ENCODE results near the gene FAF1. TPM values are rescaled to one million over a fixed set of nuclear protein-coding genes. Genes with fewer than 3 reads are reported as not detected.

The FAF1 gene
- total RNA-seq, 2 experiments from 2014 or later = 42.3 to 114 TPM

- Histone ChIP-seq H4K20me1 (ENCODE audit: insufficient read depth, low read length) (no peaks in the 10 kb centered on the region), H3K4me3 (ENCODE audit: low read depth, low read length, poor library complexity, severe bottlenecking) (no peak overlapping the region), H3K27ac (ENCODE audit: low read depth, low read length, poor library complexity, severe bottlenecking) (no peak overlapping the region), H2AFZ (ENCODE audit: low read length) (no peak overlapping the region), H3K4me2 (ENCODE audit: low read length) (no peak overlapping the region), H3K9me2 (ENCODE audit: insufficient read depth, low read length) (no peaks in the 10 kb centered on the region), H3K79me2 (ENCODE audit: insufficient read depth, low read depth, low read length) (no peaks in the 10 kb centered on the region), H3K36me3 (ENCODE audit: insufficient read depth, low read length) (peaks cover 65% of the 10 kb centered on the region), H3K9me3 (ENCODE audit: low read length) (no peaks in the 10 kb centered on the region), H3K4me1 (ENCODE audit: insufficient read depth, low read length, poor library complexity, severe bottlenecking) (no peaks in the 10 kb centered on the region)
- DNase-seq (ENCODE audit: low spot score) = no peak
- TF ChIP-seq CTCF (conservative IDR thresholded peaks at IDR 0.05; ENCODE audit: low read length) = no peak
- TF ChIP-seq EZH2phosphoT487 (IDR thresholded peaks at IDR 0.05; ENCODE audit: borderline replicate concordance, low read depth, low read length) = no peak
- intact Hi-C loops (cut with micrococcal nuclease; ENCODE audit: unreplicated experiment) = no loop called here
- no TSS peak for BruUV-seq (replicated peaks)
- ChIA-PET POLR2A (interaction anchor here (0.5 to 2.5 kb wide), 3 partner anchors 9 to 758 kb away, joined by 3 to 9 read pairs (median 4); no protein-coding TSS in a partner anchor), CTCF (ENCODE audit: unreplicated experiment) (no interaction called here)
Measured at GRCh38 chr1:50490640-50491039, 469.4 kb downstream of the FAF1 start.

- no TSS peak for BruUV-seq (replicated peaks)
- CTCF ChIA-PET (ENCODE audit: unreplicated experiment) = interaction anchor here (0.5 kb wide), 1 partner anchor 1214 kb away, joined by 3 read pairs; no protein-coding TSS in a partner anchor
- Histone ChIP-seq H3K4me2 (ENCODE audit: low read length) (no peak overlapping the region), H3K4me1 (ENCODE audit: insufficient read depth, low read length, poor library complexity, severe bottlenecking) (no peaks in the 10 kb centered on the region), H3K9me3 (ENCODE audit: low read length) (no peaks in the 10 kb centered on the region), H3K9me2 (ENCODE audit: insufficient read depth, low read length) (no peaks in the 10 kb centered on the region), H3K36me3 (ENCODE audit: insufficient read depth, low read length) (peaks cover 60% of the 10 kb centered on the region), H3K4me3 (ENCODE audit: low read depth, low read length, poor library complexity, severe bottlenecking) (no peak overlapping the region), H3K79me2 (ENCODE audit: insufficient read depth, low read depth, low read length) (no peaks in the 10 kb centered on the region), H3K27ac (ENCODE audit: low read depth, low read length, poor library complexity, severe bottlenecking) (no peak overlapping the region), H2AFZ (ENCODE audit: low read length) (no peak overlapping the region), H4K20me1 (ENCODE audit: insufficient read depth, low read length) (no peaks in the 10 kb centered on the region)
- no peak for DNase-seq (ENCODE audit: low spot score)
- intact Hi-C loops (cut with micrococcal nuclease; ENCODE audit: unreplicated experiment) = no loop called here
- POLR2A ChIA-PET = interaction anchor here (0.7 to 2.5 kb wide), 2 partner anchors 11 to 12 kb away, joined by 3 to 9 read pairs; no protein-coding TSS in a partner anchor
- TF ChIP-seq CTCF (conservative IDR thresholded peaks at IDR 0.05; ENCODE audit: low read length) (no peak), EZH2phosphoT487 (IDR thresholded peaks at IDR 0.05; ENCODE audit: borderline replicate concordance, low read depth, low read length) (no peak)
Measured at GRCh38 chr1:50488876-50489275, 471.2 kb downstream of the FAF1 start.

GRCh38 chr1:50488356-50488755, 471.7 kb downstream of the FAF1 start:
- CTCF ChIA-PET (ENCODE audit: unreplicated experiment) = no interaction called here
- no TSS peak for BruUV-seq (replicated peaks)
- no peak for TF ChIP-seq EZH2phosphoT487 (IDR thresholded peaks at IDR 0.05; ENCODE audit: borderline replicate concordance, low read depth, low read length)
- TF ChIP-seq CTCF (conservative IDR thresholded peaks at IDR 0.05; ENCODE audit: low read length) = no peak
- no peak overlapping the region for H3K27ac ChIP-seq (ENCODE audit: low read depth, low read length, poor library complexity, severe bottlenecking)
- no peaks in the 10 kb centered on the region for H3K4me1 ChIP-seq (ENCODE audit: insufficient read depth, low read length, poor library complexity, severe bottlenecking)
- POLR2A ChIA-PET = interaction anchor here (0.7 to 2.5 kb wide), 3 partner anchors 11 to 30 kb away, joined by 3 to 9 read pairs (median 5); no protein-coding TSS in a partner anchor
- H3K9me2 ChIP-seq (ENCODE audit: insufficient read depth, low read length) = no peaks in the 10 kb centered on the region
- H2AFZ ChIP-seq (ENCODE audit: low read length) = no peak overlapping the region
- intact Hi-C loops (cut with micrococcal nuclease; ENCODE audit: unreplicated experiment) = no loop called here
- no peak overlapping the region for H3K4me2 ChIP-seq (ENCODE audit: low read length)
- no peak for DNase-seq (ENCODE audit: low spot score)
- H3K9me3 ChIP-seq (ENCODE audit: low read length) = no peaks in the 10 kb centered on the region
- H3K4me3 ChIP-seq (ENCODE audit: low read depth, low read length, poor library complexity, severe bottlenecking) = no peak overlapping the region
- H3K36me3 ChIP-seq (ENCODE audit: insufficient read depth, low read length) = peaks cover 60% of the 10 kb centered on the region
- H4K20me1 ChIP-seq (ENCODE audit: insufficient read depth, low read length) = no peaks in the 10 kb centered on the region
- H3K79me2 ChIP-seq (ENCODE audit: insufficient read depth, low read depth, low read length) = no peaks in the 10 kb centered on the region

Measured in OCI-LY7 (cell line).